GM19025 (cell line): Measurements from ENCODE around the gene RGS12.

Experiments
- ATAC-seq: cut with Tn5 transposase; IDR thresholded peaks from one replicate; pipeline ENCODE4 v1.9.1; 2021; ENCODE audit warnings: mild to moderate bottlenecking, low read depth, moderate library complexity; ENCODE audit not compliant: unreplicated experiment

RGS12 gene

GRCh38 chr4:3292571-3293400, at the start of gene RGS12:
Gene RGS12 (plus strand): TSS chr4:3293021. CDS start chr4:3316171, 23,150 bp downstream.
- ATAC-seq, result peak; percentile 67

GRCh38 chr4:3243136-3243780, 49.6 kb upstream of the RGS12 start:
- ATAC-seq, result no peak

- ATAC-seq, result no peak
Observed at GRCh38 chr4:3244002-3244401, 48.8 kb upstream of the RGS12 start.

- ATAC-seq, result no peak
Observed at GRCh38 chr4:3244747-3245146, 48.1 kb upstream of the RGS12 start.

- ATAC-seq, result no peak
Observed at GRCh38 chr4:3245676-3246075, 47.1 kb upstream of the RGS12 start.

- no peak for ATAC-seq
Observed at GRCh38 chr4:3246458-3247398, 46.1 kb upstream of the RGS12 start.

GRCh38 chr4:3247399-3248177, 45.2 kb upstream of the RGS12 start:
- ATAC-seq, result no peak

GRCh38 chr4:3248178-3248480, 44.7 kb upstream of the RGS12 start:
- no peak for ATAC-seq

GRCh38 chr4:3248811-3249661, 43.8 kb upstream of the RGS12 start, which contains the start of gene MSANTD1:
Gene MSANTD1 (plus strand): TSS chr4:3249159. CDS start chr4:3249223, 64 bp downstream.
- no peak for ATAC-seq

- no peak for ATAC-seq
Observed at GRCh38 chr4:3249711-3250437, 42.9 kb upstream of the RGS12 start.

GRCh38 chr4:3250438-3250955, 42.3 kb upstream of the RGS12 start:
- no peak for ATAC-seq

- ATAC-seq, result no peak
Observed at GRCh38 chr4:3250956-3251690, 41.7 kb upstream of the RGS12 start.

- ATAC-seq, result no peak
Observed at GRCh38 chr4:3251691-3252479, 40.9 kb upstream of the RGS12 start.

GRCh38 chr4:3252480-3252828, 40.4 kb upstream of the RGS12 start:
- no peak for ATAC-seq

GRCh38 chr4:3252831-3253641, 39.8 kb upstream of the RGS12 start:
- no peak for ATAC-seq

- ATAC-seq, result no peak
Observed at GRCh38 chr4:3253808-3254207, 39.0 kb upstream of the RGS12 start.
